H1 (cell line): ENCODE results near the gene TMPRSS12. TPM values are rescaled to one million over a fixed set of nuclear protein-coding genes. Genes with fewer than 3 reads are reported as not detected.

Experiments used
- CTCF ChIA-PET: fragments of 300-600 bp; sonication (Branson Sonifier 250); formaldehyde crosslinking; loops from one replicate; lab custom pipeline; 2021; ENCODE audit not compliant: partially characterized antibody; lab: Charles Lee
- POLR2A ChIA-PET: fragments of 300-600 bp; sonication (Branson Sonifier 250); formaldehyde crosslinking; loops from one replicate; lab custom pipeline; 2021; ENCODE audit warnings: inconsistent platforms; ENCODE audit not compliant: partially characterized antibody; lab: Charles Lee
- DNase-seq, 2 experiments: peaks; one replicate each; pipeline versions ENCODE4 v3.0.0 to v3.0.0-alpha.2; 2010 to 2022; ENCODE audit warnings: low spot score in 2 of 2, low read depth in 1 of 2, mixed read lengths in 1 of 2
- FAIRE-seq: peaks from 2 replicates; lab custom pipeline; 2011; peaks lifted over from hg19 to GRCh38; lab: Jason Lieb, UNC
- H2AFZ ChIP-seq: 2 replicates; pipeline ENCODE4 v1.8.1; 2012; ENCODE audit warnings: low read length, inconsistent platforms
- H2AK5ac ChIP-seq: 2 replicates; pipeline ENCODE4 v1.6.1; 2013; ENCODE audit warnings: low read depth, low read length
- H2BK120ac ChIP-seq: replicated peaks from 2 replicates; pipeline ENCODE3; 2013; ENCODE audit warnings: low read depth, low read length, inconsistent platforms
- H2BK12ac ChIP-seq: 2 replicates; pipeline ENCODE4 v1.6.1; 2013; ENCODE audit warnings: low read depth, low read length
- H2BK15ac ChIP-seq: 2 replicates; pipeline ENCODE4 v1.6.1; 2013; ENCODE audit warnings: low read length
- H2BK20ac ChIP-seq: 2 replicates; pipeline ENCODE4 v1.6.1; 2013; ENCODE audit warnings: low read length
- H2BK5ac ChIP-seq: 2 replicates; pipeline ENCODE4 v1.6.1; 2013; ENCODE audit warnings: low read depth, low read length
- H3K14ac ChIP-seq: 2 replicates; pipeline ENCODE4 v1.6.1; 2013; ENCODE audit warnings: inconsistent platforms; ENCODE audit not compliant: insufficient read length
- H3K18ac ChIP-seq: 2 replicates; pipeline ENCODE4 v1.6.1; 2013; ENCODE audit warnings: low read length; ENCODE audit errors: extremely low read depth
- H3K23ac ChIP-seq: 2 replicates; pipeline ENCODE4 v1.6.1; 2013; ENCODE audit warnings: inconsistent platforms; ENCODE audit not compliant: insufficient read length
- H3K23me2 ChIP-seq: 2 replicates; pipeline ENCODE4 v1.6.1; 2013; ENCODE audit warnings: low read depth, low read length
- H3K27ac ChIP-seq: 2 replicates; pipeline ENCODE4 v1.6.1; 2011; ENCODE audit warnings: low read depth, low read length, inconsistent platforms
- H3K27me3 ChIP-seq, 4 experiments: replicated peaks in 1 of 4; 1 replicate in 1 of 4; 2 replicates in 3 of 4; pipeline versions ENCODE4 v1.6.1 to v1.8.1; 2011 to 2013; ENCODE audit warnings: low read length in 3 of 4, mild to moderate bottlenecking in 3 of 4, inconsistent platforms in 2 of 4, mixed read lengths in 2 of 4, moderate library complexity in 1 of 4; ENCODE audit not compliant: control insufficient read depth in 3 of 4, insufficient read depth in 3 of 4; ENCODE audit errors: extremely low read depth in 1 of 4
- H3K36me3 ChIP-seq, 4 experiments: 2 replicates each; pipeline versions ENCODE4 v1.6.1 to v1.8.1; 2011 to 2013; ENCODE audit warnings: mild to moderate bottlenecking in 4 of 4, low read length in 3 of 4, moderate library complexity in 2 of 4, control low read depth in 1 of 4, inconsistent platforms in 1 of 4; ENCODE audit not compliant: insufficient read depth in 4 of 4, control insufficient read depth in 2 of 4
- H3K4ac ChIP-seq: replicated peaks from 2 replicates; pipeline ENCODE3; 2013; ENCODE audit warnings: low read length, low read depth, mixed read lengths, inconsistent platforms; ENCODE audit not compliant: insufficient read length
- H3K4me1 ChIP-seq, 4 experiments: replicated peaks in 1 of 4; 1 replicate in 1 of 4; 2 replicates in 3 of 4; pipeline versions ENCODE4 v1.6.1 to v1.8.1; 2011 to 2013; ENCODE audit warnings: low read length in 3 of 4, inconsistent platforms in 2 of 4, mixed read lengths in 1 of 4; ENCODE audit not compliant: insufficient read depth in 4 of 4, control insufficient read depth in 3 of 4
- H3K4me2 ChIP-seq, 2 experiments: 2 replicates each; pipeline versions ENCODE4 v1.6.1 to v1.8.1; 2011 to 2013; ENCODE audit warnings: low read depth in 2 of 2, low read length in 2 of 2, control low read depth in 1 of 2, inconsistent platforms in 1 of 2, mild to moderate bottlenecking in 1 of 2; ENCODE audit not compliant: insufficient read depth in 1 of 2
- H3K4me3 ChIP-seq, 4 experiments: fragments of 200-600, 300-600 bp in 1 of 4; sonication (generic), shearing (Covaris generic), sonication (Bioruptor Twin) in 1 of 4; 2 replicates each; pipeline versions ENCODE4 v1.5.1 to v1.8.1; 2011 to 2016; ENCODE audit warnings: low read length in 4 of 4, low read depth in 3 of 4, control low read depth in 2 of 4, inconsistent platforms in 2 of 4, mild to moderate bottlenecking in 2 of 4, mixed read lengths in 1 of 4, moderate library complexity in 1 of 4; ENCODE audit not compliant: insufficient read depth in 2 of 4; ENCODE audit errors: extremely low read depth in 1 of 4
- H3K56ac ChIP-seq: replicated peaks from 2 replicates; pipeline ENCODE3; 2013; ENCODE audit warnings: low read depth, mild to moderate bottlenecking, mixed read lengths, low read length, inconsistent platforms; ENCODE audit not compliant: insufficient read length
- H3K79me1 ChIP-seq: 2 replicates; pipeline ENCODE4 v1.6.1; 2013; ENCODE audit warnings: low read depth, low read length, control low read depth
- H3K79me2 ChIP-seq, 2 experiments: 2 replicates each; pipeline versions ENCODE4 v1.6.1 to v1.8.1; 2012 to 2013; ENCODE audit warnings: low read length in 2 of 2, mild to moderate bottlenecking in 2 of 2, inconsistent platforms in 1 of 2; ENCODE audit not compliant: insufficient read depth in 2 of 2, control insufficient read depth in 1 of 2
- H3K9ac ChIP-seq, 4 experiments: replicated peaks in 1 of 4; 1 replicate in 1 of 4; 2 replicates in 3 of 4; pipeline versions ENCODE4 v1.6.1 to v1.8.1; 2011 to 2013; ENCODE audit warnings: low read depth in 3 of 4, low read length in 3 of 4, control low read depth in 2 of 4, mild to moderate bottlenecking in 2 of 4, moderate library complexity in 2 of 4, inconsistent platforms in 1 of 4; ENCODE audit errors: extremely low read depth in 1 of 4
- H3K9me3 ChIP-seq, 2 experiments: 2 replicates each; pipeline versions ENCODE4 v1.6.1 to v1.8.1; 2012 to 2013; ENCODE audit warnings: mild to moderate bottlenecking in 2 of 2, moderate library complexity in 2 of 2, control low read depth in 1 of 2, inconsistent platforms in 1 of 2, low read depth in 1 of 2, low read length in 1 of 2, mixed read lengths in 1 of 2; ENCODE audit not compliant: insufficient read depth in 2 of 2
- H4K20me1 ChIP-seq, 2 experiments: replicated peaks in 1 of 2; 2 replicates each; pipeline versions ENCODE3 to v1.8.1; 2011 to 2013; ENCODE audit warnings: inconsistent platforms in 2 of 2, low read length in 2 of 2, mild to moderate bottlenecking in 1 of 2; ENCODE audit not compliant: insufficient read depth in 2 of 2, control insufficient read depth in 1 of 2
- H4K5ac ChIP-seq: 2 replicates; pipeline ENCODE4 v1.6.1; 2013; ENCODE audit warnings: low read length, low read depth, mixed read lengths, inconsistent platforms; ENCODE audit not compliant: insufficient read length
- H4K8ac ChIP-seq: 2 replicates; pipeline ENCODE4 v1.8.0; 2013; ENCODE audit warnings: mild to moderate bottlenecking, moderate library complexity, low read length, inconsistent platforms; ENCODE audit not compliant: insufficient read depth; ENCODE audit errors: extremely low read depth
- H4K91ac ChIP-seq: replicated peaks from 2 replicates; pipeline ENCODE3; 2013; ENCODE audit warnings: low read length, mixed read lengths, inconsistent platforms; ENCODE audit not compliant: insufficient read length
- GABPA ChIP-seq: IDR thresholded peaks from 2 replicates; pipeline ENCODE4 v1.6.1; 2011; ENCODE audit warnings: mild to moderate bottlenecking, low read length, moderate library complexity, borderline replicate concordance; ENCODE audit not compliant: insufficient read depth
- SP2 ChIP-seq: IDR thresholded peaks from 2 replicates; pipeline ENCODE4 v1.6.1; 2012; ENCODE audit warnings: mild to moderate bottlenecking, low read length, inconsistent platforms
- SRF ChIP-seq: IDR thresholded peaks from 2 replicates; pipeline ENCODE4 v1.6.1; 2011; ENCODE audit warnings: mild to moderate bottlenecking, low read depth, low read length, moderate library complexity
- WGBS, 2 experiments: shearing (Covaris generic) in 1 of 2; methylation state at CpG; one replicate each; pipeline versions ENCODE4 v1.1.6 to v1.1.7; 2013 to 2015; ENCODE audit warnings: low lambda C conversion rate in 2 of 2, mixed read lengths in 2 of 2, inconsistent platforms in 1 of 2, low coverage in 1 of 2, missing lambda C conversion rate in 1 of 2; ENCODE audit not compliant: insufficient replicate concordance in 2 of 2, insufficient coverage in 1 of 2, insufficient read length in 1 of 2; ENCODE audit errors: extremely low coverage in 1 of 2, missing lambda C conversion rate in 1 of 2; 5-methylcytosine and 5-hydroxymethylcytosine counted together
- polyA plus RNA-seq, 7 experiments: library from polyadenylated mRNA; depleted of rRNA in 3 of 7; stranded (reverse) in 5 of 7; unstranded in 2 of 7; fragments of >200 nt in 5 of 7; fragments of 200-250 nt in 2 of 7; gene quantifications; 1 replicate in 5 of 7; 2 replicates in 1 of 7; 4 replicates in 1 of 7; pipeline versions ENCODE4 v1.2.1 to v1.2.3, GENCODE V29; 2011 to 2013; ENCODE audit warnings: missing spikeins in 2 of 7, mixed read lengths in 2 of 7
- total RNA-seq: library from RNA; stranded (reverse); fragmentation: NEBNext Ultra II Directional; extraction: Animal tissue kit (Norgen Biotek cat#: 25700); gene quantifications from 2 replicates; pipeline ENCODE4 v1.2.1, GENCODE V29; 2021

The TMPRSS12 gene
- total and polyA plus RNA-seq, 2 of the 8 experiments (the other 6 are each of a cell fraction or from before 2014, with no cell fraction given): not detected

GRCh38 chr12:50859621-50860310 lies 17.0 kb downstream of the TMPRSS12 start:
- no peak overlapping the region for H2BK15ac ChIP-seq
- H3K4ac ChIP-seq: no peak overlapping the region
- H3K9ac ChIP-seq: no peak overlapping the region
- no peaks in the 10 kb centered on the region for H3K79me2 ChIP-seq
- H3K4me1 ChIP-seq: no peaks in the 10 kb centered on the region
- ChIA-PET POLR2A (interaction anchor here (0.8 to 1.2 kb wide), 2 partner anchors 16 to 18 kb away, joined by 3 read pairs; no protein-coding TSS in a partner anchor), CTCF (interaction anchor here (0.9 to 1.0 kb wide), 2 partner anchors 19 to 127 kb away, joined by 3 to 6 read pairs; no protein-coding TSS in a partner anchor)
- no peak overlapping the region for H4K5ac ChIP-seq
- no peak overlapping the region for H2BK20ac ChIP-seq
- 84% methylated on average over 4 of the region's 4 CpGs; no CpG with 5 or more reads in 1 of the 2 experiments for WGBS, 2 experiments
- H3K4me2 ChIP-seq: no peak overlapping the region
- no peak overlapping the region for H2BK120ac ChIP-seq
- 0 out of 2 replicates have a peak overlapping the region, but pooled peaks have one; percentile 19 for H2AFZ ChIP-seq
- no peaks in the 10 kb centered on the region for H3K23me2 ChIP-seq
- H3K14ac ChIP-seq: no peak overlapping the region
- H3K4me3 ChIP-seq: no peak overlapping the region
- H3K27me3 ChIP-seq: no peaks in the 10 kb centered on the region
- no peak overlapping the region for H3K23ac ChIP-seq
- no peak overlapping the region for H3K56ac ChIP-seq
- no peak overlapping the region for H2BK5ac ChIP-seq
- no peak overlapping the region for H4K91ac ChIP-seq
- H3K18ac ChIP-seq: no peak overlapping the region
- no peaks in the 10 kb centered on the region for H3K9me3 ChIP-seq
- H4K8ac ChIP-seq: no peak overlapping the region
- H3K27ac ChIP-seq: no peak overlapping the region
- H2AK5ac ChIP-seq: no peak overlapping the region
- DNase-seq (no peak), FAIRE-seq (no peak)
- no peaks in the 10 kb centered on the region for H4K20me1 ChIP-seq
- no peaks in the 10 kb centered on the region for H3K79me1 ChIP-seq
- no peaks in the 10 kb centered on the region for H3K36me3 ChIP-seq
- no peak overlapping the region for H2BK12ac ChIP-seq
- TF ChIP-seq SRF (no peak), SP2 (no peak), GABPA (no peak)
